ENCODE results near the gene ADAMTS20. TPM values are rescaled to one million over a fixed set of nuclear protein-coding genes. Genes with fewer than 3 reads are reported as not detected.
"Not testable (repeated sequence)": the region's sequence is repeated elsewhere in the genome, so short reads cannot be mapped to it uniquely, and the experiment has no call there.

Gene ADAMTS20, protein sequence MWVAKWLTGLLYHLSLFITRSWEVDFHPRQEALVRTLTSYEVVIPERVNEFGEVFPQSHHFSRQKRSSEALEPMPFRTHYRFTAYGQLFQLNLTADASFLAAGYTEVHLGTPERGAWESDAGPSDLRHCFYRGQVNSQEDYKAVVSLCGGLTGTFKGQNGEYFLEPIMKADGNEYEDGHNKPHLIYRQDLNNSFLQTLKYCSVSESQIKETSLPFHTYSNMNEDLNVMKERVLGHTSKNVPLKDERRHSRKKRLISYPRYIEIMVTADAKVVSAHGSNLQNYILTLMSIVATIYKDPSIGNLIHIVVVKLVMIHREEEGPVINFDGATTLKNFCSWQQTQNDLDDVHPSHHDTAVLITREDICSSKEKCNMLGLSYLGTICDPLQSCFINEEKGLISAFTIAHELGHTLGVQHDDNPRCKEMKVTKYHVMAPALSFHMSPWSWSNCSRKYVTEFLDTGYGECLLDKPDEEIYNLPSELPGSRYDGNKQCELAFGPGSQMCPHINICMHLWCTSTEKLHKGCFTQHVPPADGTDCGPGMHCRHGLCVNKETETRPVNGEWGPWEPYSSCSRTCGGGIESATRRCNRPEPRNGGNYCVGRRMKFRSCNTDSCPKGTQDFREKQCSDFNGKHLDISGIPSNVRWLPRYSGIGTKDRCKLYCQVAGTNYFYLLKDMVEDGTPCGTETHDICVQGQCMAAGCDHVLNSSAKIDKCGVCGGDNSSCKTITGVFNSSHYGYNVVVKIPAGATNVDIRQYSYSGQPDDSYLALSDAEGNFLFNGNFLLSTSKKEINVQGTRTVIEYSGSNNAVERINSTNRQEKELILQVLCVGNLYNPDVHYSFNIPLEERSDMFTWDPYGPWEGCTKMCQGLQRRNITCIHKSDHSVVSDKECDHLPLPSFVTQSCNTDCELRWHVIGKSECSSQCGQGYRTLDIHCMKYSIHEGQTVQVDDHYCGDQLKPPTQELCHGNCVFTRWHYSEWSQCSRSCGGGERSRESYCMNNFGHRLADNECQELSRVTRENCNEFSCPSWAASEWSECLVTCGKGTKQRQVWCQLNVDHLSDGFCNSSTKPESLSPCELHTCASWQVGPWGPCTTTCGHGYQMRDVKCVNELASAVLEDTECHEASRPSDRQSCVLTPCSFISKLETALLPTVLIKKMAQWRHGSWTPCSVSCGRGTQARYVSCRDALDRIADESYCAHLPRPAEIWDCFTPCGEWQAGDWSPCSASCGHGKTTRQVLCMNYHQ (N-terminal part only)
- polyA plus RNA-seq (ENCODE audit: insufficient read length in 4 of 4), result under 1 TPM; 0.78 to 1.00 (median 0.87) TPM

DNA sequence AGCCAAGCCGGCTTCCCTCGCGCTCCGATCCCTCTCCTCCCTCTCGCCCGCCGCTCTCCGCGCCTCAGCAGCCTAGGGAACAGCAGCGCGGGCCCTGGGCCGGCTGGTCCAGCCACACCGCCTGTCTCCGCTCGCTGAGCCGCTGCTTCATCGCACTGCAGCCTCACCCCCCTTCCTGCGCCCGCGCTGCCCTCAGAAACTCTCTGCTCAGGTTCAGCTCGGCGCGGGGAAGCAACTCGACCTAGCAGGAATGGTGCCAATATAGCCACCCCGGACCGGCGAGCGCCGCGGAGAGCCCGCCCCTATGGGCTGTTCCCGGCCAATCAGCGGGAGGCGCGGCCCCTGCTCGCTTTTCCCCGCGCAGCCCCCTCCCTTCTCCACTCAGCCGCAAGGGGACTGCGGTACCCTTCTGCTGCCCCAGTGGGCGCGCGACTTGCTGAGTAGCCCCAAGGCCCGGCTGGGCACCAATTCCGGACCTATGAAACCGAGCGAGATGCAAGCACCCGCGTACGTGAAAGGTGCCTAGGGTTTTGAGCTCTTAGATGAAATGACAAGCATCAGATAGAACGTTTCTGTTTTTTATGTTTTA lies at the start of gene ADAMTS20:
Gene ADAMTS20 (minus strand): TSS at position 233 of the 589 bp plus-strand sequence. CDS start 282 bp downstream, outside the sequence.
- peak in 3 of 4 donors; percentile 31 to 37 (median 36) for DNase-seq (ENCODE audit: low read depth in 4 of 4, low spot score in 3 of 4)

DNA sequence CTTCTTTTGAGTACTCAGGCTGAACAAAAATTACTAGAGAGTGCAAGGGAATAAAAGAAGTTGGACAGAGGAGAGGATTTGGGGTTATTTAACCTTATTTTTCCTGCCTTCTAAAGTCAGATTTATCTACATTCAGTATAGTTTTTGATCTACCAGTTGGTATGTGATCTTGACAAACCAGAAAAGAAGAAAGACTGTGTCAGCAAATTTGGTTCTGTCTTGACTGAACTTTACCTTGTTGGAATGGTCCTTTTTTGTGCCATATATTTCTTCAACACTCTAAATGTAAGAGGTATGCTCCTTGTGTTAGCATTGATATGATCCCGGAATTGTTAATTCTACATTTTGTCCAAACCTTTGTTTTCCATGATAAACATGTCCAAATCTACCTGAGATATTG lies 47.7 kb upstream of the ADAMTS20 start:
- DNase-seq (ENCODE audit: low read depth in 4 of 4, low spot score in 3 of 4), result no peak

DNA sequence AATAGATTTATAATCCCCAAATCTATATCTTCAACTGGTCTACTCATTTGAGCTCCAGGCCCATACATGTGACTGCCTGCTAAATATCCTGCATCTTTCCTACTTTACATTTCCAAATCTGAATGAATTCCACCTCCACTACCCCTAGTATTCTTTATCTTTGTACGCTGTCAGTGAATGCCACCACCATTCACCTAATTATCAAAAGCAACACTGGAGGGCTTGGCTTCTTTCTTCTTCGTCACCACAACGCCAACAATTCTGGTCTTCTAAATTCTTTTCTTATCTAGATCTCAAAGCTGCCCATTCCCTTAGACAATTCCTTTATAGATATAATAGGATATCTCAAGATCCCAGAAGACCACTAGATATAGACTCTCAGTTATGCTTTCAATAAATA lies 47.1 kb upstream of the ADAMTS20 start:
- DNase-seq (ENCODE audit: low read depth in 4 of 4, low spot score in 3 of 4), result no peak

DNA sequence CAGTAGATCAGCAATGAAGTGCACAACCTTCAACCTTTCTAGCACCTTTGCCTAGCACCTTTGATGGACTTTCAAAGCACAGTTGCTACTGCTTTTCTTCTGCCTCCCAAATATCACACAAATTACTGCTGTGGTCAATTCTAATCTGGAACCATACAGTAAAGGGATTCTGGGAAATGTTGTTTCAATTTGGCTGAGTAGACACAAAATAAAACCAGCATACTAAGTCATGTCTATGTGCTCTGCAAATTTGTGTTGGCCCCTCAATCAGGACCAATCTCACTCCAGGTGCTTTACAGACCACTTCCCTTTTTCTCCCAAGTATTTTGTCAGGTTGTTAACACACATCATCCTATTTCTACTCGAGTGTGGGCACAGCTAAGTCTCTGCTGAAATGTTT lies 38.3 kb upstream of the ADAMTS20 start:
- no peak for DNase-seq (ENCODE audit: low read depth in 4 of 4, low spot score in 3 of 4)

DNA sequence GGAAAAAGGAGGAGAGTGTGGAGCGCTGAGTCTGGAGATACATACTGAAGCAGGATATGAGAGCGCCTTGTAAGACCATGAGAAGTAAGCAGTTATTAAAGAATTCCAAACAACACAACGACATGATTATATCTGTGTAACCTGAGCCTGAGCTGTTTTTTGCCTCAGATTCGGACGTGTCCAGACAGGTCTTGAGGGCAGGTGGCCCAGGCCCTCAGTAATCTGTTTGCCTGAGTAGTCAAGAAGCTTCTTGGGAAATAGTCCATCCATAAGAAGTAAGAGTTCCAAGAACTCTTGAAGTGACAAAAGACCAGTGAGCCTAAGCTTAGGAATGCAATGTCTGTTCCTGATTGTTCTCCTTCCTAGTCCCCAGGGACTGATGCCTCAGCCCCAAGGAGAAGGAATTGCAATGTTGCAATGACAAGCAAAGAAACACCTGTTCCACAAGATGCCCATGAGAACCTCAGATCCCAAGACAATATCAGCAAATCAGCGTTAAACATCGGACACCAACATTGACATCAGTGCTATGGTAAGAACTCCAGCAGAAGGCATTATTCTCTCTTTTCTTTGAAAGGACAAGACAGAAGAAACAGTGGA lies 34.7 kb upstream of the ADAMTS20 start:
- no peak for DNase-seq (ENCODE audit: low read depth in 4 of 4, low spot score in 3 of 4)

DNA sequence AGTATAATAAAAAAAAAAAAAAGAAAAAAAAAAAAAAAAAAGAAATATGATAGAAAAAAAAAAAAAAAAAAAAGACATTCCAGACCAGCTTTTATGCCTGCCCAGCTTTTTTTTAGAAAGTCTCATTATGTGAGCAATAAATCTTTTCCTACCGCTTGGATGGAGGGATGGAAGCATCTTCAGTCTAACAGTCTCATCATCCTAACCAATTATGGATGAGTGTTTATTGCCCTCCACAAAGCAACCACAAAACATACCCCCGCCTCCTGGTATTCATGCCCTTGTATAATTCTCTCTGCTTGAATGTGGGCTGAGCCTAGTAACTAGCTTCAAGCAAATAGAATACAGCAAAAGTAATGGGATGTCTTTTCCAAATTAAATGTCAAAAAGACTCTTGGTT lies 33.7 kb upstream of the ADAMTS20 start:
- no peak for DNase-seq (ENCODE audit: low read depth in 4 of 4, low spot score in 3 of 4)

DNA sequence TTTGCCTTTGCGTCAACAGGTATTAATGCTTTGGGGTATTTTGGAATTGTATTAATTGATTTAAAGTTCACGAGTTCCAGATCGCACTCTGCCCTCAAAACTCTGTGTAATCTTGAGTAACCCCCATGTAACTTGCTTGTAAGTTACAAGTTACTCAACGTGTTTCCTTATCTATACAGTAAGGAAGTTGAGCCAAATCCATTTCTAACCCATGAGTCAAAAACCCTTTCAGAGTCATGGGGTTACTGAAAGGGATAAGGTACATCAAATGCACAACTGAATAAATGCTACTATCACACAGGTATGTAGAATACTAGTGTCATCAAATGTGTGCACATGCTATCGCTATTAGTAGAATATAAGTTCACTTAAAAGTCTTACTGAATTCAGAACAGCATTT lies 28.6 kb upstream of the ADAMTS20 start:
- DNase-seq (ENCODE audit: low read depth in 4 of 4, low spot score in 3 of 4), result no peak

DNA sequence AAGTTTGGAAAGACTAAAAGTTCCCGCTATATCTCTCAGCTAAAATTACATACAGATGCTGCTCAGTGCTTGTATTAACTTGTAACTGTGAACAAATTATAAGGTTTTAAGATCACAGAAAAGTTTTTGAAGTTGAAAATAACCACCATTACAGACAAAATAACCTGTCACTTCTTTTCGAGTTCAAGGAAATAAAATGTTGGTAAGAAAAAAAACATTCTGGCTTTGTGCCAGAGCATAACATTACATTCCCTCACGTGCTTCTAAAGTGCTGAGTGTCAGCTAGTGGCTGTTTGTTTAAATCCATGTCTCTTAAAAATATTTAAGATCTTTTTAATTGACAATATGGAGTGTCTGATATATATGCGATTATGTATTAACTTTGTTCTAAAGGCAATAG lies 27.2 kb upstream of the ADAMTS20 start:
- DNase-seq (ENCODE audit: low read depth in 4 of 4, low spot score in 3 of 4), result peak in 2 of 4 donors; percentile 3 to 4

DNA sequence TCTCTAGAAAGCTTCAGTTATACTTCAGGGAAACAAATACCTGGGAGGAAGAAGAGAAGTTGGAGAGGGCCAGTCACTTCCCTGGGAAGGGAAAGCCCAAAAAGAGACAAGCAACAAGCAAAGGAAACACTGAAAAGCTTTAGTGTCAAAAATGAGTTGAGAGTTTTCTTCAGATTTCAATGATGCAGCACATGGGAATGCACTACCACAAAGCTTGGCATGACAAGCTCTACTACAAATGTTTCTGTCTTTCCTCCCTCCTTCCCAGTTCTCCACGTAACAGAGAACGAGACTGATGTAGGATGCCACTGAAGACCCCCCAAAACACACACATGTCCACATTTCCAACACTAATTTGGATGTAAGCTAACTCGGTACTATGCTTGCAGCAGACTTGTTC lies 26.8 kb upstream of the ADAMTS20 start:
- no peak for DNase-seq (ENCODE audit: low read depth in 4 of 4, low spot score in 3 of 4)

DNA sequence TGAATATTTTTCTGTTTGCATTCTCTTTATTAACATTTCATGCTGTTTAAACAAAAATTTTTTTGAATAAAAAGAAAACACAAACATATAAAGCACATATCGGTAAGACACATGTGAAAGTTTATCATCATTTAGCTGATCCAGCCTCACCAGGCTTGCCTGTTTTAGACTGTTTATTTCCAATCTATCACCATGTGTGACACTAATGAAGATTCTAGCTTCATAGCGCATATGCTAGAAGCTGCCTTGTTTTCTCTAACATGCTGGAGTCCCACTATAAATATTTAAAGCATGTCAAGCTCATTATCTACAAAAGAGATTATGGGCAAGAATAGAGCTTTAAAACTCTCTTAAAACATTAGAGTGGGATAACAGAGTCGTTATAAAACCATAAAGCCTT lies 25.4 kb upstream of the ADAMTS20 start:
- no peak for DNase-seq (ENCODE audit: low read depth in 4 of 4, low spot score in 3 of 4)

DNA sequence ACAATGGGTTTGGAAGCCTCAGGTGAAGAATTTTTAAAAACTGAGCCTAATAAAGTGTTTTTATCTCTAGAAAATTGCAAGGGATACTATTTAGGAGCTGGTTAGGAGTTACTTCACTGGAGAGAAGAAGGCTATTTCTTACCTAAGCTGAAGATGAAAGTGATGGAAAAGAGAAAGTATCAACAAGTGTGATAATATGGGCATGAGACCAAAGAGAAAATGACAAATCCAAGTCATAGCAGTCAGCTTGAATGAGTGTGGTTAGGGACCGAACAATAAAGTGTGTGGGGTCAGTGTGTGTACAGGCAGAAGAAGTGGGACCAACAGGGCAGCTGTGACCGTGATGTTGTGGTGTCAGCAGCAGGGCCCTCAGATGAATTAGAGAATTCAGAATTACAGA lies 24.2 kb upstream of the ADAMTS20 start:
- no peak for DNase-seq (ENCODE audit: low read depth in 4 of 4, low spot score in 3 of 4)

DNA sequence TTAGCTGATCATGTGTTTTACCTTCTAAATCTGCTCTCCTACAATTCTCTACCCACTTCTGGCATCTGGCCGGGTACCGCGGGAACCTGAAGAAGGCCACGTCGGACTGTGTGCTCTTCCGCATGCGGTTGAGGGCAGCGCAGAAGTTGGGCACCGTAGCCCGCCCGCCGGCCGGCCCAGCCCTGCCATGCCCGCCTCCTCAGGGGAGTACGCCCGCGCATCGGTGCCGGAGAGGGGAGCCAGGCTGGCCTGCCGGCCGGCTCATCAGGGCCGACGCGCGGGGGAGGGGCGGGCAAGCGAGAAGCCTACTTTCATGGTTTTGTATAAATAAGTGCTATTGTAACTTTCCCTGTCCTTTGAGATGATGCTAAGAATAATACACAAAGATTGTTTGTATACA lies 19.9 kb upstream of the ADAMTS20 start:
- DNase-seq (ENCODE audit: low read depth in 4 of 4, low spot score in 3 of 4), result no peak

DNA sequence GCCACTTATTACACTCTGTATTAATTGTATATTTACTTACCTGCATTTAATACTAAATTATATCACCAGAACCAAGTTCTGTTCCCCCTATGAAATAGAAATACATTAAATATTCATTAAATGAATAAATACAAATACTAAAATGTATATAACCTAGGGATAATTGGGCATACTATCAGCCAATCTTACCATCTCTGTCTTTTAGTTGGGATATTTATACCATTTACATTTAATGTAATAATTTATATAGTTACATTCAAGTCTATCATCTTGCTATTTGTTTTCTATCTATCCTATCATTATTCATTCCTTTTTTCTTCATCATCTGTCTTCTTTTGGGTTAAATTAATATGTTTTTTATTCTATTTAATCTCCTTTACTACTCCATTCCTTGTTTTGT lies 4.1 kb upstream of the ADAMTS20 start:
- no peak for DNase-seq (ENCODE audit: low read depth in 4 of 4, low spot score in 3 of 4)

DNA sequence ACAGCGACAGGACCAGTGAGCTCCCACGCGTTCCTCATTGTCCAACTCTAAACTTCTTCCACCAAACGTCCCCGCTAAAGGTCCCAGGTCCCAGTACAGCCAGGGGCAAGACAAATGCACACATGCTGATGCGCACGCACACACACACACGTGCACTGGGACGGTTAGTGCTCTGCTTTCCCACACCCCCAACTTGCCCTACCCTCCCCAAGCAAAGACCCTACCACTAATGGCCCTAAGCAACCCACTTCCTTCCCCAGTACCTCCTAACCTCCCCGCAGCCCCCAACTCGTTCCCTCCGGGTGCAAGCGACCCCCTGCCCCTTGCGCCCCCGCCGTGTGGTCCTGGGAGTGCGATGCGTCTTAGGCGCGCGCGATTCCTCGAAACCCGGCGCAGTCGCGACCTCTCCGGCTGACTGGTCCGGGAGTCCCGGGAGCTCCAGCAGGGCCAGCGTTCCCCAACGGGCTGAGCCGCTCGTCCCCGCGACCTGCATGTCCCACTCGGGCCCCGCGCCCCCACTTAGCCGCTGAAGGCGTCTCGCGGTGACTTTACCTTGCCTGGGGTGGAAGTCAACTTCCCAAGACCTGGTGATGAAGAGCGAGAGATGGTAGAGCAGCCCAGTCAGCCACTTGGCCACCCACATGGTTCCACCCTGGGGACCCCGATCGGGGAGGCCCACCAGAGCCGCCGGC lies 578 bp downstream of the ADAMTS20 start:
- peak in 2 of 4 donors; percentile 3 to 10 for DNase-seq (ENCODE audit: low read depth in 4 of 4, low spot score in 3 of 4)

DNA sequence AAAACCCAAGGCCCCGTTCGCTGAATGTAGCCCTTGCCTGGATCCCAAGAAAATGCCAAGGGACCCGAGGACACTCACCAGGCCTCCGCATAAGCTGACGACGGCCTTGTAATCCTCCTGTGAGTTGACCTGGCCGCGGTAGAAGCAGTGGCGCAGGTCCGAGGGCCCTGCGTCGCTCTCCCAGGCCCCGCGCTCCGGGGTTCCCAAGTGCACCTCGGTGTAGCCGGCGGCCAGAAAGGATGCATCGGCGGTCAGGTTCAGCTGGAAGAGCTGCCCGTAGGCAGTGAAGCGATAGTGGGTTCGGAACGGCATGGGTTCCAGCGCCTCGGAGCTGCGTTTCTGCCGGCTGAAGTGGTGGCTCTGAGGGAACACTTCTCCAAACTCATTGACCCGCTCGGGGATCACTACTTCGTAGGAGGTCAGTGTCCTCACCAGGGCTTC lies 1.2 kb downstream of the ADAMTS20 start:
- DNase-seq (ENCODE audit: low read depth in 4 of 4, low spot score in 3 of 4), result peak in 1 of 4 donors; percentile 2

DNA sequence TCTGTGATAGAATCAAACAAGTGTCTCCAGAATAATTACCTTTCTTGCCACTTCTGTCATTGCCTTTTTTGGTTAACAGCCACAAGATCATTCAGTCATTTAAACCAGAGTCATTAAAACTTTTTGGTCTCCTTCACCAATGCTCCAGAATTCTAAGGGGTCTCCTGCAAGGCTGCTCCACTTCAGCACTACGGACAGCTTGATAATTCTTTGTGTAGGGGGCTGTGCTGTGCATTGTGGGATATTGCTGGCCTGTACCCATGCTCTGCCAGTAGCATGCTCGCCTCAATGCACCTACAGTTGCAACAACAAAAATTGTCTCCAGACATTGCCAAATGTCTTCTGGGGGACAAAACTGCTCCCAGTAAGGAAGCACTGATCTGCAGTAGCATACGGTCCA lies 7.3 kb downstream of the ADAMTS20 start:
- DNase-seq (ENCODE audit: low read depth in 4 of 4, low spot score in 3 of 4), result no peak

DNA sequence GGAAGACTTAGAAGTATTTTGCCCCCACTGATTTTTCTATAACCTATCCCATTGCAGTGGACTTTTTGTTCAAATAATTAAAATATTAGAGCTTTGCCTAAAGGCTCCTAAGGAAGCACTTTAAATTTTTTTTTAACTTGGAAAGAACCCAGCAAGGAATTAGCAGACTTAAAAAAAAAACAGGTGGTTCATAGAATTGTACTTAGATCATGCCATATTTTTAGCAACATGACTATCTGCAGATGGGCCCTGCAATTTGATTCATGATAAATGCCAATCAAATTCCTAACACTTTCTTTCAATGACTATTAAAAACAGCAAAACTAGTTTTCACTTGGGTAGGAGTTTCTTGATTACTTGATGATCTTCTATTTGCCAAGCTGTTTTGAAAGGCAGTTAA lies 11.5 kb downstream of the ADAMTS20 start:
- no peak for DNase-seq (ENCODE audit: low read depth in 4 of 4, low spot score in 3 of 4)

DNA sequence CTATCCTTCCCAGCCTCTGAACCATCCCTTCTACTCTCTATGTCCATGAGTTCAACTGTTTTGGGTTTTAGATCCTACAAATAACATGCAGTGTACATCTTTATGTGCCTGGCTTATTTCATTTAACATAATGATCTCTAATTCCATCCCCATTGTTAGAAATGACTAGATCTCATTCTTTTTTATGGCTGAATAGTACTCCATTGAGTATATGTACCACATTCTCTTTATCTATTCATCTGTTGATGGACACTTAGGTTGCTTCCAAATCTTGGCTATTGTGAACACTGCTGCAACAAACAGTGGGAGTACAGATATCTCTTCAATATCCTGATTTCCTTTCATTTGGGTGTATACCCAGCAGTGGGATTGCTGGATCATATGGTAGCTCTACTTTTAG lies 14.3 kb downstream of the ADAMTS20 start:
- not testable (repeated sequence) for DNase-seq (ENCODE audit: low read depth in 4 of 4, low spot score in 3 of 4)

DNA sequence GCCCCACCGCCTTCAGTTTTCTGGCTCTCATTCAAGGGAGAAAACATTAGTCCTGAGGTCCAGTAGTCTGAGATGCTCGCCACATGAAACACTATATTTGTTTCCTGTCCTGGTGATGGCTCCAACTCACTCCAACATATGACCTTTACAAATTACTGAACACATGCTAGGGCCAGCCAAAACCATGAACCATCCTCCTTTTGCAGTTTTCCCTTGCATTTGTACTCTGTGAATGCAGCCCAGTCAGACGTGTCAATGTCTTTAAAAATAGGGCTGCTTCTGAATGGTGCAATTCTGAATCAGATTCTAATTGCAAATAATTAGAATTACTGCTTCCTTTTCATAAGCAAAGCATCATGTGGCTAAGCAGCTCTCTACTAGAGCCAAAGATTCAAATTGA lies 36.0 kb downstream of the ADAMTS20 start:
- DNase-seq (ENCODE audit: low read depth in 4 of 4, low spot score in 3 of 4), result no peak

Data from right renal pelvis (tissue), 4 donors.